NCI-H1694 (cell line): ENCODE results near the gene FAM210B.
"Not testable (repeated sequence)": the region's sequence is repeated elsewhere in the genome, so short reads cannot be mapped to it uniquely, and the experiment has no call there.

Source experiments
- DNase-seq: peaks from one replicate; lab custom pipeline; 2025; lab: John Stamatoyannopoulos, UW

Gene FAM210B

GRCh38 chr20:56392881-56393482, 34.2 kb downstream of the FAM210B start:
- peak; percentile 12 for DNase-seq

GRCh38 chr20:56393653-56394052, 34.9 kb downstream of the FAM210B start:
- DNase-seq = no peak

GRCh38 chr20:56395166-56395565, 36.4 kb downstream of the FAM210B start:
- DNase-seq = no peak

- peak; percentile 29 for DNase-seq
Measured at GRCh38 chr20:56400001-56400640, 41.3 kb downstream of the FAM210B start.

- DNase-seq = no peak
Measured at GRCh38 chr20:56403465-56403864, 44.7 kb downstream of the FAM210B start.

- DNase-seq = not testable (repeated sequence)
Measured at GRCh38 chr20:56405356-56405755, 46.6 kb downstream of the FAM210B start.

- DNase-seq = no peak
Measured at GRCh38 chr20:56406910-56407309, 48.1 kb downstream of the FAM210B start.

GRCh38 chr20:56409521-56409920, 50.7 kb downstream of the FAM210B start:
- no peak for DNase-seq

- DNase-seq = no peak
Measured at GRCh38 chr20:56409956-56410355, 51.2 kb downstream of the FAM210B start.

- DNase-seq = not testable (repeated sequence)
Measured at GRCh38 chr20:56411287-56411686, 52.5 kb downstream of the FAM210B start.

- DNase-seq = no peak
Measured at GRCh38 chr20:56411759-56412472, 53.1 kb downstream of the FAM210B start, which contains the start of gene CASS4. TSS of gene CASS4 (plus strand) at chr20:56412260. CDS start at chr20:56412459, 199 bp downstream.

GRCh38 chr20:56412473-56412790, 53.7 kb downstream of the FAM210B start:
- DNase-seq = no peak

GRCh38 chr20:56412949-56413348, 54.2 kb downstream of the FAM210B start:
- no peak for DNase-seq

- no peak for DNase-seq
Measured at GRCh38 chr20:56414842-56415765, 56.3 kb downstream of the FAM210B start.

GRCh38 chr20:56417402-56417801, 58.6 kb downstream of the FAM210B start:
- no peak for DNase-seq

- DNase-seq = no peak
Measured at GRCh38 chr20:56417911-56418310, 59.1 kb downstream of the FAM210B start.
